A673 (cell line): ENCODE data around the gene FRMPD1.

Source experiments
- CTCF ChIP-seq: fragments of 300-800, 200-600 bp; sonication (generic); conservative IDR thresholded peaks from 2 replicates; pipeline ENCODE4 v1.5.1; 2017; ENCODE audit warnings: low read depth, mild to moderate bottlenecking, antibody characterized with exemption, low read length, moderate library complexity, mixed read lengths
- EZH2 ChIP-seq: fragments of 200-600 bp; sonication (generic); IDR thresholded peaks from 2 replicates; pipeline ENCODE4 v1.6.1; 2017; ENCODE audit warnings: borderline replicate concordance, low read depth, mild to moderate bottlenecking, mixed read lengths, antibody characterized with exemption, low read length; ENCODE audit not compliant: poor library complexity, severe bottlenecking

DNA sequence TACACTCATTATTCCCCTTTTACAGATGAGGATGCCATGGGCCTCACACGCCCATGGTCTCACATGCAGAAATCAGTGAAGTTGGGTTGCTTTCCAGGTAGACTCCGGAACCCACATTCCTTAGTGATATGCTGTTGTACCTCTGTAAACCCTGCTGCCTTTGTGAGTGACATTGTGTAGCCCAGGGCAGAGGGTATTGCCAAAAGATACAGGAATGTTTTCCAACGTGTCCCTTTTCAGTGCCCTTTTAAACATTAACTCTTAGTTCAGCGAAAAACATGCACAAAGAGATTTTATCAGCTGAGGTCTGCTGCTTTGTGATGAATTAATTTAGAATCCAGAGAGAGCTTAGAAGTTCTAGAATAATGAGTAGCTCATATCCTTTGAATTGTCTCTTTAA is 64.5 kb downstream of the FRMPD1 start:
- TF ChIP-seq CTCF, result no peak
- no peak for TF ChIP-seq EZH2
